DMS 273 treated with DMSO at 0.1 percent for 48 hours (cell line): ENCODE data around the gene PRR13.
"Not testable (repeated sequence)": the region's sequence is repeated elsewhere in the genome, so short reads cannot be mapped to it uniquely, and the experiment has no call there.

Source experiments
- DNase-seq: peaks from one replicate; lab custom pipeline; 2025; lab: John Stamatoyannopoulos, UW

PRR13 gene

DNA sequence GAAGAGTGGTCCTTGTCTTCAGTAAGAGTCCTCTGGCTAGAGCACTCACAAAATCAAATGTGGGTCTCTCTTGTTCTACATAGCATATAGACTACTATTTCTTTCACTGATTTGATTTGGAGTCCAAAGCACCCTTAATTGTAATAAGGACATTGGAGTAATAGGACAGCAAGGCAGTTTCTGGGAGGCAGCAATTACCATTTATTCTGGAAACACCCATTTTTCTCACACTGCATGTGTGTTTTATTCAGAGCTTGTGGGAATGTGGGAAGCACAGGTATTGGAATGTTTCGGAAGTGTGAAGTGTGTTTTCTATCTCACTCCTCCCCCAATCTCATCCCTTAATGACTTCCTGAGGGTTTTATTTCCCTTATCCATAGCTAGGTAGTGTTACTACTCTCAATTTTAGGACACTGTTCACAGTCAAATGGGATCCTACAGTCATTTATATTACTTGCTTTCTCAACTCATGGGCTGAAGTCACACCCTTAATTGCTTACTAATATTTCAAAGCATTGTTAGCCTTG, 30.6 kb downstream of the PRR13 start:
- no peak for DNase-seq

DNA sequence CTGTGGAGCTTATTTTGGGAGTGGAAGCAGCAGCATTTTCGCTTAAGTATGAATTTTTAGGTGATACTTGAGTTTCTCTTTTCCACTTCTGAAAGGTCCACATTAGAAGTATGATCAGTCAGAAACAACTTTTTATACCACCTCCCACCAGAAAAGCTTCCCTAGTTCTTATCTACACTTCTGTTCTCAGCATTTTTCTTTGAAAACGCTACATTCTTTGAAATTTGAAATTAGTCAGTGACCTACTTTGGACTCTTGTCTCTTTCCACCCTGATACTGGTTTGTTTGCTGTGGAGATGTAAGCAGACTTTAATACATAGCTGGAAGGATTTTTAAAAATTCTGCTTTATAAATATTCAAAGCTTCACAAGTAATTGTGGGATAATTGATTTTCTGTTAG, 32.5 kb downstream of the PRR13 start:
- DNase-seq, result no peak

DNA sequence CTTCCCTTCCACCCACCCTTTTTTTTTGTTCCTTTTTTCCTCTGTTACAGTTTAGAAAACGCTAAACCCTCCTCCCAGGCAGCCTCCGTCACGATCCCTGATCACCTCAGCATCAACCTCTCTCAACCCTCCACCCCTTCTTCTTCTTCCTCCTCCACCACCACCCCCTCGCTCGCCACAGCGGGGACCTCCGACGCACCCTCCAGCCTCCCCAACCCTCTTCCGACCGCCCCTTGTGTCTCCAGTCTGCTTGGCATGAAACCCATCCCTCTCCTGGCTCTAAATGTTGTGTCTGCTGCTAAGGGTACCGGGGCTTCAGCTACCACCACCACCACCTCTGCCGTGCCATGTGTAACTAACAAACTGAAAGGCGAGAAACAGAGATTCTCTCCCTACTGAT, 33.3 kb downstream of the PRR13 start:
- no peak for DNase-seq

DNA sequence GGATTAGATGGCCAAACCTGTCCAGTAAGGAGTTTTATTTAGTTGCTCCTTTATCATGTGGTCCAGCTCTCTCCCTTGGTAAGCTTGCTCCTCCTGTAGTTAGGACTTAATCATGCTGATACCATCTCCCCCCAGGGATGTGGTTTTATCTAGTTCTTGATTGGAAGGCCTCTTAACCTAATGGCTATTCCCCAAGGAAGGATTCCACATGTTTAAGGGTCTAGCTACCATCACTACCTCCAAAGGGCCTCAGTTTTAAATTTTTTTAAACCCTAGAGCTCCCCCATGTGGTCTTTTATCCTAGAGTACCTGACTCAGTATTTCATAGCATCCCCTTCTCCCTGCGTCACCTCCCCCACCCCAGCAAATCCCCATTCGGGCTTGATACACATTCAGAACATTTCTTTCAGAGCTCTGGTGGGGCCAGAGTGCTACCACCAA, 35.3 kb downstream of the PRR13 start:
- DNase-seq, result no peak

DNA sequence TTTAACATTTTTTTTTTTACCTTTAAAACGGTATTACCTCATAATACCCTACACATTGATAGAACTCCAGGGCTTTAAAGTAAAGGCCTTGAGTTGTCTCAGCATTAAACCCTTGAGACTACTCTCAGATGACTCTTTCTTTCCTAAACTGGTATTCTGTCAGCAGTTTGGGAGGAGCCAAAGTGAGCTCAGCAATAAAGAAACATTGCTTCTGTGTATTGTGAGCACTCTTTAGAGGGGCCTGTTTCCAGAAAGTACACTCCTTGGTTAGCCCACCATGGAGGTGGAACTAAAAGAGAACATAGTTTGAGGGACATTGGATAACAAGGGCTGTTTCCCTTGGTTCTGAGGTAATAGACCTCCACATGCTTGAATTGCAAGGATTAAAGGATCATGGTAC, 37.3 kb downstream of the PRR13 start:
- DNase-seq, result no peak

DNA sequence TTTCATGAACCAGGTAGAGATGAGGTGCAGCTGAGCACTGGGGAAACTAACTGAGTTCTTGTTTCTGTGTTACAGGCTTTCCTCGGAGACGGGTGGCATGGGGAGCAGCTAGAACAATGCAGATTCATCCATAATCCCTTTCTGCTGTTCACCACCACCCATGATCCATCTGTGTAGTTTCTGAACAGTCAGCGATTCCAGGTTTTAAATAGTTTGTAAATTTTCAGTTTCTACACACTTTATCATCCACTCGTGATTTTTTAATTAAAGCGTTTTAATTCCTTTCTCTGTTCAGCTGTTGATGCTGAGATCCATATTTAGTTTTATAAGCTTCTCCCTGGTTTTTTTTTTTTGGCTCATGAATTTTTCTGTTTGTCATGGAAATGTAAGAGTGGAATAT, 37.8 kb downstream of the PRR13 start:
- no peak for DNase-seq

DNA sequence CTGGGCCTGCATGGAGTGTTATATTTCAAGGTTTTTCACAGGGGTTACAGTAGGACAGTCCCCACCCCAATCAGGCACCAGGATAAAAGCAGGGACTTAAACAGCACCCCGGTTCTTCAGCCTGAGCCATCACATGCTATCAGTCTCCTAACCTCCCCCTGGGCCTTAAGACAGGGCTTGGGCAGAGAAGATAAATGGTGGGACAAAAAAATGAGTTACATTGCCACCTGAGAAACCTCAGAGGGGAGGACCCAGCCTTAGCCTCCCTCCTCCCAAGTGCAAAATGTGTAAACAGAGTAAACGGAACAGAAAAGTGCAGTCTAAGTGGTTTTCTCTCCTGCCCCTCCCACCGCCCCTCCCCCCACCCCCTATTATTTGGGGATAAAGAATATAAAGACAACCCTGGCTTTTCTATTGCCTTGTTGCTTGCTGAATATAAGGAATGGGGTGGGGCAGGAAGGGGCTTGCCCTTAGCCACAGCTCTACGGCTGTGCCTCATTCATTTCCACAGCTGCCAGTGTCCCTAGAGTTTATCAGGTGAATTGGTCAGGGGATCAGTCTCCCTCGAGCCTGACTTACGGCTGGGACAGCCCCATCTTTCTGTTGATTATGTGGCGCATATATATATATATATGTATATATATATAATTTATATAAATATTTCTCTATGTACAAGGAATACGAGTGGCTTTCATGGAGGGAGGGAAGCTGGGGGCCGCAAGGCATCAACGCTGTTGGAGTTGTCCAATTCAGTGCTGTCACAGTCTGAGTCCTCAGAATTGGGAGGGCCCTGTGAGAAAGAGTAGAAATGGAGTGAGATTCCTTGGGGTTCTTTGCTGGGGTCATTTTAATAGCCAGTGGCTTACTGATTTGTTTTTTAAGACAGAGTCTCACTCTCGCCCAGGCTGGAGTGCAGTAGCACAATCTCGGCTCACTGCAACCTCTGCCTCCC, 39.2 kb downstream of the PRR13 start:
- DNase-seq, result no peak

DNA sequence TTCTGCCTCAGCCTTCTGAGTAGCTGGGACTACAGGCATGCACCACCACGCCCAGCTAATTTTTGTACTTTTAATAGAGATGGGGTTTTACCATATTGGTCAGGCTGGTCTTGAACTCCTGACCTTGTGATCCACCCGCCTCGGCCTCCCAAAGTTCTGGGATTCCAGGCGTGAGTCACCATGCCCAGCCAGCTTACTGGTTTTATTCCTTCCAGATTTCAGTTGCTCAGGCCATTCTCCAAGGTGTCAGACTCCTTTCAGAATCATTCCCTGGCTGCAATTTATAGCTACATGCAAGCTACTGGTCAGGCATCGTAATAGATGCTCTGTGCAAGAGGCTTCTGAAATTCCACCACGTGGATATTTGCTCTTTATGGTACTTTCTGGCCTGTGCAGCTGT, 39.9 kb downstream of the PRR13 start:
- not testable (repeated sequence) for DNase-seq

DNA sequence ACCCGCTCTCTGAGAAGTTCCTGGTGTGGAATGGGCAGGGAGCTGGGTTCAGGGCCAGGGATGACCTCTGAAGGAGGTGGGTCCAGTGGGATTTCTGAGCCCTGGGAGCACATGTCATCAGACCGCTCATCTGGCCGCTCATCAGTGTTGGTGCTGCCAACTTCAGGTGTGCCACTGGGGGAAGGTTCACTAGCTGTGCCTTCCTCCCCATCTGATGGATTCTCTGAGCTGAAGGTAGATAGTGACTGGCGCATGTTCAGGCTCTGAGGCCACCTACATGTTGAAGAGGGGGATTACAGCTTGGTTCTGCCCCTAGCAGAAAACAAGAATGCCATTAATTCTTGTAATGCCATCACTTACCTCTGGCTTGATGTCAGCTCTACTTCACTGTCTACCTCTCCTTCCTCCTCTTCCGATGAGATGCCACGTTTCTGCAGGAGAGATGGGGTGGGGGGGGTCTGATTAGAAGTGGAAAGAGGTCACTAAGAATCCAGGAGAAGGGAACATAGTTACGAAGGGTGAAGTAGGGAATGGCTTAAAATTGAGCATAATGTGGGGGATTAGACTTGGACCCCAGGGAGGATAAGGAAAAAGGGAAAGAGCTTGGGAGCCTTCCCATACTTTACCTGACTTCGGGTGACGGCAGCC, 40.5 kb downstream of the PRR13 start:
- DNase-seq, result no peak

DNA sequence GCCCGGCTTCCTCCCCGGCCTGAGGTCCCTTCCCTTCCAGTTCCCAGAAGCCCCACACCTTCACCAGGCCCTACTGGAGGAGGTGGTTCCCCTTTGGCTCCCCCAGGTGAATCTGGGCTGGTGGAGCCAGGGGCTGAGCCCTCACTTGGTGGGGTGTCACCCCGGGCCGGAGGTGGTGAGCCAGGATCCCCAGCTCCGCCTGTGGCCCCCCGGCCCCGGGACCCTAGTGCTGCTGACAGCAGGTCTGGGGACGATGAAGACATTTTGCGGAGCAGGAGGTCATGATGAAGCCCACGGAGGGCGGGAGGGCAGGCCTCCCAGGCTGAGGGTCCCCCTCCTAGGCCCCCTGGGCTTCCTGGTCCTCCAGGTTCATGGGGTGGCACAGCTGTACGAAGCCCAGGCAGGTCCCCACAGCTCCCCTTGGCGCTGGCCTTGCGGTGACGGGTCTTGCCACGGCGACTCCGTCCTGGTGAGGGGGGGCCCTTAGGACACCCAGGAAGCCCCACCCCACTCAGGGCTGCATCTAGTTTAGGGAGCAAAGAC, 41.2 kb downstream of the PRR13 start:
- DNase-seq, result no peak

DNA sequence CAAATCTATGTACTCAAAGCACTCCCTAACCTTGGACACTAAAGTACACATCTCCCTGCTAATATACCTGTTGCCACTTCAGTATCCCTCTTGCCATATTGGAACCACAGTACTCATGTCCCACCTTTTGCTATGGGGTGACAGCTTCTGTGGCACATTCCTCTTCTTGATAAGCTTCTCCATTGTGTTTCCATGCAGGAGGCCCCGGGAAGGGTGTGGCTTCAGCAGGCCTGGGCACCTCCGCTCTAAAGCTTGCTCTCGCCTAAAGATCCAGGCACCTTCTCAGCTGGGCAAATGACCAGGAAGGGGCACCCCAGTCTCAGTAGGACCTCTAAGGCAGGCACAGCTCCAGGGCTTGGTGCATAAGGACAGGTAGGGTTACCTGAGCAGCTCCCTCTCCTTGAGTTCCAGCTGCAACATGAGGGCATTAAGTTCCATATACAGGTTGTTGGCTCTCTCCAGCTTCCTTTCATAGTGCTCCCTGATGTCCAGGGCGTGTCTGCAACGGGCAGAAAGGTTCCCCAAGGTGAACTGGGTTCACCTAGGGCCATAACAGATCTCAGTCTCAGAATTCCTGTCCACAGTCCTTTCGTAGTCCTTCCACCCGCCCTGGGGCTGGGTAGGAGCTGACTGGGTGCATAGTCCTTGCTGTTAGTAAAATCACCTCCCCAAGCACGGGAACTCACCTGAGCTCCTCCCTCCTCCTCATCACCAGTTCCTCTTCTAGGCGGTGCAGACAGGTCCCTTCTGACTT, 41.9 kb downstream of the PRR13 start:
- no peak for DNase-seq

DNA sequence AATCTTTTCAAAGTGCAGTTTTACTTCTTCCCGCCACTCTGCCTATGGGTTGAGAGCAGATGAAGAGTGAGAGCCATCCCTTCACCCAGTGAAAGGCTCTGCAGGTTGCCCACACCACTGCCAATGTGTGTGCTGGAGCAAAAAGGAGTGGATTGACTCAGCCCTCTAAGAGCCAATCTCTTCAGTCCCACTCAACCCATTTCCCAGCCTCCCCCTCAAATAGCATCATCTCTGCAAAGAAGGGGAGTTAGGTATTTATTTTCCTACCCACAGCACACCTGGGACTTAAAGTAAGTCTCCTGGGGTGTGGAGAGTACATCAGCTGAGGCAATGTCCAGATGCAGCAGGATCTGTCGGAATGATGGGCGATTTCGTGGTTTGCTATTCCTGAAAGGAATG, 42.4 kb downstream of the PRR13 start:
- no peak for DNase-seq

DNA sequence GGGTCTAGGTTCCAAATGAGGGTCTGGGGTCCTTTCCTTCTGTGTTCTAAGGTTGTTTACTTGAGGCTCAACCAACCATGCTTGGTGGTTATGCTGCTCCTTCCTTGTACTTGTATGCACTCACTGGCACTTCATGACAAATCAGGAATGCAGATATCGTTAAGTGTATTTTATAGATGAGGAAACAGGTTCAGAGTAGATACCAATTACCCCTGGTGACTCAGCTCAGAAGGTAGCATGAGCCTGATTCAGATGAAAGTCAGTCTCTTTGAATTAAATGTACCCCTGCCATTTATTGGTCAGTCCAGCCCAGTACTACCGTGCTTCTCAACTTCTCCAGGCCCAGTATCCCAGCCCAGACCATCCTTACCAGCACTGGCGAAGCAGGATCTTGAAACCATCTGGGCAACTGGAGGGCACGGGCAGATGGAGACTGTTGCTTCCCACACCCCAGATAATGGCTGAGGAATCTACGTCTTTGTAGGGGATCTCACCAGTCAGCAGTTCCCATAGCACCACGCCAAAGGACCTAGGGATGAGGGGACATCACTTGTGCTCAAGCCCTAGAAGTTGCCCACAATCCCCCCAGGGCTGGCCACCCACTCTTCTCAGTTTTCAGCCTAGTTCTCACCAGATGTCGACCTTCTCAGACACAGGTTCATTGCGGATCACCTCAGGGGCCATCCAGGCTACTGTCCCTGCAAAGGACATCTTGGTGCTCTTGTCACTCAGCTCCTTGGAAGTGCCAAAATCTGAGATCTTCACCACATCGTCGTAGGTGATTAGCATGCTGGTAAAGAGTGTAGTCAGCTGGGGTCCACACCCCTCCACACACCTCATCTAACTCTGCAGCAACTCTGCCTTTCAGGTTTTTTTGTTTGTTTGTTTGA, 43.4 kb downstream of the PRR13 start:
- no peak for DNase-seq

DNA sequence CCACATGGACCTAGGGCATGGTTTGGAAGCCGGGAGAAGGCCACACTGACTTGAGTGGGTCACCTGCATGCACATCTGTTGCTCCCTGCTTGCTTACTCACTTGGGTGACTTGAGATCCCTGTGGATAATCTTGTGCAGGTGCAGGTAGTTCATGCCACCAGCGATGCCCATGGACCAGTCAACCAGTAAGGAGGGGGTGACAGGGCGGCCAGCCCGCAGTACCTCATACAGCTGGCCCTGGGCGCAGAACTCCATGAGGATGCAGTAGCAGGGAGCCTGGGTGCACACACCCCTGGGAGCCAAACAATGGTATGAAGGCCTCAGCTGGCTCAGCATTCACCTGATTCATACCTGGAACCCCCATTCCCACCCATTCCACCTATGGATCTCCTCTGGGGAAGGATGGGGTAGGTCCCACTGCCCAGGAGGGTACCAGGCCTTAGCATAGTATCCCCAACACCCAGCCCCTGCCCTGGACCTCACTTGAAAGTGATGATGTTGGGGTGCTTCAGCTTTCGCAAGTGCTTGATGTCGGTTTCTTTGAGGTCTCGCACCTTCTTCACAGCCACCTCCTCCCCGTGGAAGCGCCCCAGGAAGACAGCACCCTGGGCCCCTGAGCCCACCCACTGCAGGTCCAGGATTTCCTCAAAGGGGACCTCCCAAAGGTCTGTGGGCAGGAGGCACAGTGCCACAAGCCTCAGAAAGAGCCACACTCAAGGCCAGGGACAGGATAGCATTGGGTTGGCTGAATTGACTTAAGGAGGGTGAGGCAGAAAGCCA, 44.6 kb downstream of the PRR13 start:
- DNase-seq, result no peak

DNA sequence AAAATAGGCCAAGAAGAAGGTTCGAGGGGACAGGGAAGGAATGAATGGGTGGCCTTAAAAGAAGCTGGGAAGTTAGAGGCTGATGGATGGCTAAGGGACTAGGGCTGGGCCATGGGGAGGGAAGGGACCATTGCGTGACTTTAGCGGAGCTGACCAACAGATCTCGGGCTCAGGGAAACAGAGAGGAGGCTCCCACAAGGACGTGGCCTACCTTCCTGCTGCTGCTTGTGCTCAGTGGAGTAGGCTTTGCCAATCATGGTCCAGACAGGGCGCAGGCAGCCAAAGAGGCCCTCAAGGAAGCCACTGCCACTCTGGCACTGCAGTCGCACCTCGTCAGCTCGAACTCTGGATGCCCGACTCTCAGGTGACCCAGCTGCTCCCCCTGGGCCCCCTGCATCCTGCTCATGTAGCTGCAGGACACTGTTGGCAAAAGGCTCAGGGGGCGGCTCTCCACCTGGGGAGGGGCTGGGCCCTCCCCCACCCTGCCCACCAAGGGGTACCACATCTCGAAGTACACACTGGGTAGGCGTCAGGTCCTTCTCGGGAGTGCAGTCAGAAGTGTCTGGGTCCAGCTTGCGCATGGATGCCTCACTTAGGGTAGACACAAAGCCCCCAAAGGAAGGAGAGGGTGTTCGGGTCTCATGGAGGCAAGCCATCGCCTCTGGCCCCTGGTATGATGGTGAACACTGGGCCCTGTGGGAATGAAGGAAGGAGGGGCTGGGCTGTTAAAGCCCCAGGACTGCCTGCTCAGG, 45.4 kb downstream of the PRR13 start:
- no peak for DNase-seq

DNA sequence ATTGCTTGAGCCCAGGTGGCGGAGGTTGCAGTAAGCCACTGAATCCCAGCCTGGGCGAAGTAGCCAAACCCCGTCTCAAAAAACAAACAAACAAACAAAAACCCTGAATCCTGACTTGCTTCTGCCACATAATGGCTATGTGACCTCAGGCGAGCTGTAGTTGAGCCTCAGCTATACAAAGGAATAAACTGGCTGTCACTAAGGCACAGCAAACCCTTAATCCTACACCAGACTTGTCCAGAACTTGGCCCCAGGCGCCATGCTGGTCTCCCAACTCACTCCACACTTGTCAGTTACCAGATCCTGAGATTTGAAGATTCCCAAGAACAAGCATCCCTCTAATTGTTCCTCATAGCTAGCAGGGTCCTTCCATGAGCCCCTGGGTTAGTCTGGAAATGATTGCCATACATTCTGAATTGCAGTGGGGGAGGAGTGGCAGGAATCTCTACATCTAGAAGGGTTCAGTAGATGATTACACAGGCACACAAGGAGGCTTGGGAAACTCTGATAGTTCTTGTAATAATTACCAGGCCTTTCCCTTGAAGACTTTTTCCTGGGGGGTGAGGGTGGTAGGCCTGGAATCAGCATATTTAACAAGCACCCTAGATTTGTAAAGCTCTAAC, 47.8 kb downstream of the PRR13 start:
- DNase-seq, result no peak

DNA sequence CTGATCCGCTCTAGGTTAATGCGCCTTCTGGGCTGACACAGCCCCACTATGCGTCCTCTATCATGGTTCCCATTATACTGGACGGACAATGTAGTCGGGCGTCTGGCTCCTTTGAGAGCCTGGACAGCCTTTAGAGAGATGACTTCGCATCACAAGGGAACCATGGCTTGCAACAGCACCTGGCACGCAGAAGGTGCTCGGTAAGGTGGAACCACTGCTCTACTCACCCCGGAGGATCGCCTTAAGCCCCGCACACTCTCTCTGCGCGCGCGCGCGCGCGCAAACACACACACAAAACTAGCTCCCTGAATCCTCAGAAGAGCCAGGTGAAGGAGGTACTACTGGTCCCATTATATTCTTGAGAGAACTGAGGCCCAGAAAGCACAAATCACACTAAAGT, 50.7 kb downstream of the PRR13 start:
- DNase-seq, result no peak

DNA sequence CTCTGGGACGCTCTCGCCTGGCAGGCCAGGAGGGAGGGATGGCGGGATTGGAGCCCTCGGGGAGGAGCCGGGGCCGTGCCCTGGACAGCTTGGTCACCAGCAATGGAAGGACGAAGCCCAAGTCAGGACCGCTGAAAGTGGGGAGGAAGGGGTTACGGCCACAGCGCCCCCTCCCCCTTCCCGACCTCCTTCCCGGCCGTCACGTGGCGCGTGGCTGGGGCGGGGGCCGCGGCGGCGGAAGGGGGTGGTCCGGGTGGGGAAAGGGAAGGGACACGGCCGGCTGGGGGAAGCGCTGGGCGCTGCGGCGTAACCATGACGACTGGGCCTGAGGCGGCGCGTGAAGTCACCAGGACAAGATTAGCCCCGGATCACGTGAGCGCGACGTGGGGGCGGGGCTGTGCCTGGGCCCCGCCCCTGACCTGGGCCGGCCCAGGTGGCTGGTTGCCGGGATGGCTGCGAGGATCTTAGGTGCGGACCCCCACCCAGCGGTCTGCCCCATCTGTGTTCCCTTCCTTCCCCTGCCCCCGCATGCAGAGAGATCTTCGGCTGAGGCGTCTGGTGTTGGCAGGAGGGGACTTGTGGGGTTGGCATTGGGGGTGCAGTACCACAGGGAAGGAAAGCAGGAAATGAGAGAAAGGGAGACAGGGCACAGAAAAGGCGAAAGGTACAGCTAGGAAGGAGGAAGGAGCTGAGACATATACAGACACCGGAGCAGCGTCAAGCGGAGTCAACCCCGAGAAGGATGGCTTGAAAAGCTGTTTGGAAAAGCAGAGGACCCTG, 51.5 kb downstream of the PRR13 start:
- DNase-seq, result peak; percentile 41
